ENCODE measurements around the gene GHRH.

The GHRH gene

GRCh38 chr20:37235065-37235464, 26.5 kb downstream of the GHRH start:
- H3K36me3 ChIP-seq (ENCODE audit: control insufficient read depth, insufficient read depth, low read length) = peaks cover 98% of the 10 kb centered on the region
- H3K9ac ChIP-seq (ENCODE audit: low read length) = no peak overlapping the region
- no peak overlapping the region for H3K27ac ChIP-seq (ENCODE audit: low read depth, low read length)
- no peaks in the 10 kb centered on the region for H3K27me3 ChIP-seq (ENCODE audit: control insufficient read depth, insufficient read depth, low read length)
- H3K4me3 ChIP-seq (ENCODE audit: low read depth, low read length) = no peak overlapping the region
- H3K9me3 ChIP-seq (ENCODE audit: control insufficient read depth, insufficient read depth, low read depth, low read length) = no peaks in the 10 kb centered on the region
- peaks cover 12% of the 10 kb centered on the region for H3K4me1 ChIP-seq (ENCODE audit: control insufficient read depth, insufficient read depth, low read length)

- H3K27me3 ChIP-seq (ENCODE audit: control insufficient read depth, insufficient read depth, low read length) = no peaks in the 10 kb centered on the region
- no peak overlapping the region for H3K4me3 ChIP-seq (ENCODE audit: low read depth, low read length)
- H3K36me3 ChIP-seq (ENCODE audit: control insufficient read depth, insufficient read depth, low read length) = peaks cover 97% of the 10 kb centered on the region
- no peak overlapping the region for H3K9ac ChIP-seq (ENCODE audit: low read length)
- no peak overlapping the region for H3K27ac ChIP-seq (ENCODE audit: low read depth, low read length)
- H3K4me1 ChIP-seq (ENCODE audit: control insufficient read depth, insufficient read depth, low read length) = peaks cover 20% of the 10 kb centered on the region
- H3K9me3 ChIP-seq (ENCODE audit: control insufficient read depth, insufficient read depth, low read depth, low read length) = no peaks in the 10 kb centered on the region
These were observed 27.4 kb downstream of the GHRH start for GRCh38 chr20:37234254-37234581.

- Histone ChIP-seq H3K27me3 (ENCODE audit: control insufficient read depth, insufficient read depth, low read length) (no peaks in the 10 kb centered on the region), H3K36me3 (ENCODE audit: control insufficient read depth, insufficient read depth, low read length) (peaks cover 97% of the 10 kb centered on the region)
These were observed 27.9 kb downstream of the GHRH start for GRCh38 chr20:37233548-37234253.

GRCh38 chr20:37231947-37232630, 29.5 kb downstream of the GHRH start:
- Histone ChIP-seq H3K9ac (ENCODE audit: low read length) (no peak overlapping the region), H3K27me3 (ENCODE audit: control insufficient read depth, insufficient read depth, low read length) (no peaks in the 10 kb centered on the region), H3K27ac (ENCODE audit: low read depth, low read length) (no peak overlapping the region), H3K4me1 (ENCODE audit: control insufficient read depth, insufficient read depth, low read length) (peaks cover 36% of the 10 kb centered on the region), H3K36me3 (ENCODE audit: control insufficient read depth, insufficient read depth, low read length) (peaks cover 97% of the 10 kb centered on the region), H3K4me3 (ENCODE audit: low read depth, low read length) (no peak overlapping the region), H3K9me3 (ENCODE audit: control insufficient read depth, insufficient read depth, low read depth, low read length) (no peaks in the 10 kb centered on the region)

More at GRCh38 chr20:37233548-37234253, 27.9 kb downstream of the GHRH start:
- Histone ChIP-seq H3K4me1 (ENCODE audit: control insufficient read depth, insufficient read depth, low read length) (peaks cover 25% of the 10 kb centered on the region), H3K9me3 (ENCODE audit: control insufficient read depth, insufficient read depth, low read depth, low read length) (no peaks in the 10 kb centered on the region), H3K4me3 (ENCODE audit: low read depth, low read length) (no peak overlapping the region), H3K27ac (ENCODE audit: low read depth, low read length) (no peak overlapping the region), H3K9ac (ENCODE audit: low read length) (no peak overlapping the region)

- Histone ChIP-seq H3K36me3 (ENCODE audit: control insufficient read depth, insufficient read depth, low read length) (peaks cover 100% of the 10 kb centered on the region), H3K9me3 (ENCODE audit: control insufficient read depth, insufficient read depth, low read depth, low read length) (no peaks in the 10 kb centered on the region), H3K27me3 (ENCODE audit: control insufficient read depth, insufficient read depth, low read length) (no peaks in the 10 kb centered on the region), H3K9ac (ENCODE audit: low read length) (peak overlapping the region; percentile 10), H3K27ac (ENCODE audit: low read depth, low read length) (peak overlapping the region; percentile 70; the same call in 1 of the 2 replicates), H3K4me3 (ENCODE audit: low read depth, low read length) (no peak overlapping the region), H3K4me1 (ENCODE audit: control insufficient read depth, insufficient read depth, low read length) (peaks cover 40% of the 10 kb centered on the region)
These were observed 31.4 kb downstream of the GHRH start for GRCh38 chr20:37230200-37230599.

- no peaks in the 10 kb centered on the region for H3K9me3 ChIP-seq (ENCODE audit: control insufficient read depth, insufficient read depth, low read depth, low read length)
- H3K9ac ChIP-seq (ENCODE audit: low read length) = no peak overlapping the region
- peak overlapping the region; percentile 13; the same call in 1 of the 2 replicates for H3K4me3 ChIP-seq (ENCODE audit: low read depth, low read length)
- no peaks in the 10 kb centered on the region for H3K27me3 ChIP-seq (ENCODE audit: control insufficient read depth, insufficient read depth, low read length)
- H3K4me1 ChIP-seq (ENCODE audit: control insufficient read depth, insufficient read depth, low read length) = peaks cover 40% of the 10 kb centered on the region
- H3K36me3 ChIP-seq (ENCODE audit: control insufficient read depth, insufficient read depth, low read length) = peaks cover 100% of the 10 kb centered on the region
- peak overlapping the region; percentile 70 for H3K27ac ChIP-seq (ENCODE audit: low read depth, low read length)
These were observed 32.3 kb downstream of the GHRH start for GRCh38 chr20:37229357-37229756.

GRCh38 chr20:37228656-37229055, 33.0 kb downstream of the GHRH start:
- Histone ChIP-seq H3K9me3 (ENCODE audit: control insufficient read depth, insufficient read depth, low read depth, low read length) (no peaks in the 10 kb centered on the region), H3K4me3 (ENCODE audit: low read depth, low read length) (no peak overlapping the region), H3K27me3 (ENCODE audit: control insufficient read depth, insufficient read depth, low read length) (no peaks in the 10 kb centered on the region), H3K36me3 (ENCODE audit: control insufficient read depth, insufficient read depth, low read length) (peaks cover 100% of the 10 kb centered on the region), H3K9ac (ENCODE audit: low read length) (no peak overlapping the region), H3K4me1 (ENCODE audit: control insufficient read depth, insufficient read depth, low read length) (peaks cover 40% of the 10 kb centered on the region), H3K27ac (ENCODE audit: low read depth, low read length) (peak overlapping the region; percentile 57; the same call in 1 of the 2 replicates)

- Histone ChIP-seq H3K4me1 (ENCODE audit: control insufficient read depth, insufficient read depth, low read length) (peaks cover 40% of the 10 kb centered on the region), H3K36me3 (ENCODE audit: control insufficient read depth, insufficient read depth, low read length) (peaks cover 100% of the 10 kb centered on the region), H3K27ac (ENCODE audit: low read depth, low read length) (peak overlapping the region; percentile 57; the same call in 1 of the 2 replicates), H3K9ac (ENCODE audit: low read length) (no peak overlapping the region), H3K9me3 (ENCODE audit: control insufficient read depth, insufficient read depth, low read depth, low read length) (no peaks in the 10 kb centered on the region), H3K27me3 (ENCODE audit: control insufficient read depth, insufficient read depth, low read length) (no peaks in the 10 kb centered on the region), H3K4me3 (ENCODE audit: low read depth, low read length) (no peak overlapping the region)
These were observed 33.5 kb downstream of the GHRH start for GRCh38 chr20:37228082-37228481.

- Histone ChIP-seq H3K36me3 (ENCODE audit: control insufficient read depth, insufficient read depth, low read length) (peaks cover 100% of the 10 kb centered on the region), H3K27ac (ENCODE audit: low read depth, low read length) (no peak overlapping the region)
These were observed 34.7 kb downstream of the GHRH start for GRCh38 chr20:37226889-37227288.

GRCh38 chr20:37225146-37225545, 36.5 kb downstream of the GHRH start:
- Histone ChIP-seq H3K4me1 (ENCODE audit: control insufficient read depth, insufficient read depth, low read length) (peaks cover 31% of the 10 kb centered on the region), H3K4me3 (ENCODE audit: low read depth, low read length) (no peak overlapping the region), H3K36me3 (ENCODE audit: control insufficient read depth, insufficient read depth, low read length) (peaks cover 91% of the 10 kb centered on the region), H3K9me3 (ENCODE audit: control insufficient read depth, insufficient read depth, low read depth, low read length) (no peaks in the 10 kb centered on the region), H3K27ac (ENCODE audit: low read depth, low read length) (no peak overlapping the region), H3K9ac (ENCODE audit: low read length) (no peak overlapping the region), H3K27me3 (ENCODE audit: control insufficient read depth, insufficient read depth, low read length) (no peaks in the 10 kb centered on the region)

More at GRCh38 chr20:37226889-37227288, 34.7 kb downstream of the GHRH start:
- Histone ChIP-seq H3K4me3 (ENCODE audit: low read depth, low read length) (no peak overlapping the region), H3K27me3 (ENCODE audit: control insufficient read depth, insufficient read depth, low read length) (no peaks in the 10 kb centered on the region), H3K4me1 (ENCODE audit: control insufficient read depth, insufficient read depth, low read length) (peaks cover 40% of the 10 kb centered on the region), H3K9me3 (ENCODE audit: control insufficient read depth, insufficient read depth, low read depth, low read length) (no peaks in the 10 kb centered on the region), H3K9ac (ENCODE audit: low read length) (peak overlapping the region; percentile 15)

- H3K27ac ChIP-seq (ENCODE audit: low read depth, low read length) = no peak overlapping the region
- H3K9me3 ChIP-seq (ENCODE audit: control insufficient read depth, insufficient read depth, low read depth, low read length) = no peaks in the 10 kb centered on the region
- H3K9ac ChIP-seq (ENCODE audit: low read length) = no peak overlapping the region
- no peaks in the 10 kb centered on the region for H3K27me3 ChIP-seq (ENCODE audit: control insufficient read depth, insufficient read depth, low read length)
- H3K4me3 ChIP-seq (ENCODE audit: low read depth, low read length) = no peak overlapping the region
- H3K4me1 ChIP-seq (ENCODE audit: control insufficient read depth, insufficient read depth, low read length) = peaks cover 10% of the 10 kb centered on the region
- H3K36me3 ChIP-seq (ENCODE audit: control insufficient read depth, insufficient read depth, low read length) = peaks cover 88% of the 10 kb centered on the region
These were observed 38.6 kb downstream of the GHRH start for GRCh38 chr20:37223053-37223452.

Measured in HUES6 (cell line).